ENCODE results near the gene OR6C76. TPM values are rescaled to one million over a fixed set of nuclear protein-coding genes. Genes with fewer than 3 reads are reported as not detected.
"Not testable (repeated sequence)": the region's sequence is repeated elsewhere in the genome, so short reads cannot be mapped to it uniquely, and the experiment has no call there.

The OR6C76 gene
- polyA plus RNA-seq, 4 donors = not detected

DNA sequence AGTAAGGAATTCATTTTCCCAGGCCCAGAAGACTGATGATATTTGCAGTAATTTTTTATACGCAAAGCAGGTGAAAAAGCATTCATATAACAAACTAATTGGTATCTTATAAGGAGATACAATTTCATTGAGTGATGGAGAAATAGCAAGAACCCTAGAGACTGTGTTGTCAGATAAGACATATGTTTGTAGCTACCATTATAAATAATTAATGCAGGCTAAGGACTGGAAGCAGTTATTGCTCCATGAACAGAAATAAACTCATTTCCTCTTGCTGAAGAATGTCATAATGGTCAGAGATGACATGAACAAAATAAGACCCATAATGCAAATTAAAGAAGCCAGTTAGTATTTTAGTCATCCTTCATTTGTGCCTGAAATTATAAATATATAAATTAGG, 19.3 kb downstream of the OR6C76 start:
- 98 to 100% (median 98%) methylated on average over 1 of the region's 1 CpG for WGBS, 3 donors
- no peaks in the 10 kb centered on the region for H3K27me3 ChIP-seq (ENCODE audit: control insufficient read depth in 3 of 3, insufficient read depth in 3 of 3, low read length in 3 of 3)
- H3K9me3 ChIP-seq (ENCODE audit: control insufficient read depth in 2 of 2, insufficient read depth in 1 of 2, low read depth in 1 of 2, low read length in 1 of 2) = no peaks in the 10 kb centered on the region
- H3K36me3 ChIP-seq (ENCODE audit: control insufficient read depth in 3 of 3, insufficient read depth in 2 of 3, low read depth in 1 of 3, low read length in 3 of 3) = no peaks in the 10 kb centered on the region
- DNase-seq (no peak), FAIRE-seq (no peak)
- H3K4me3 ChIP-seq (ENCODE audit: low read depth in 1 of 3, low read length in 3 of 3) = no peak overlapping the region
- H3K27ac ChIP-seq (ENCODE audit: low read depth in 1 of 3, low read length in 2 of 3) = no peak overlapping the region
- no peaks in the 10 kb centered on the region for H3K4me1 ChIP-seq (ENCODE audit: control insufficient read depth in 3 of 3, insufficient read depth in 2 of 3, low read depth in 1 of 3, low read length in 2 of 3)

DNA sequence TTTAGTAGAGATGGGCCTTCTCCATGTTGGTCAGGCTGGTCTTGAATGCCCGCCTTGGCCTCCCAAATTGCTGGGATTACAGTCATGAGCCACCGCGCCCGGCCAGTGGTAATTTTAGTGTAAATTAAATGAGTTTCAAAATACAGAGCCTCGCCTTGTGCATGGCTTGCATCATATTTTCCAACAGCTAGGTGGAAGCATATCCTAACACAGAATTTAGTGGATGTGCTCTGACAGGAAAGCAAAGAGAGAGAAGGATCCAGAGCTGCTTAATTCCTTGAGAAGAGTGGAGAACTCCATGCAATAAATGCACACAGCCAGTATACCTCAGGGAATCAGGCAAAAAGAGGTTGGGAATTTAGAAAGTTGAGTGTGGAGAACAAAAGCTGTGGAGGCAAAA, 20.3 kb downstream of the OR6C76 start:
- DNase-seq = peak in 1 of 2 donors; percentile 35
- Histone ChIP-seq H3K4me3 (ENCODE audit: low read depth in 1 of 3, low read length in 3 of 3) (no peak overlapping the region), H3K27ac (ENCODE audit: low read depth in 1 of 3, low read length in 2 of 3) (no peak overlapping the region), H3K27me3 (ENCODE audit: control insufficient read depth in 3 of 3, insufficient read depth in 3 of 3, low read length in 3 of 3) (no peaks in the 10 kb centered on the region), H3K4me1 (ENCODE audit: control insufficient read depth in 3 of 3, insufficient read depth in 2 of 3, low read depth in 1 of 3, low read length in 2 of 3) (no peaks in the 10 kb centered on the region), H3K9me3 (ENCODE audit: control insufficient read depth in 2 of 2, insufficient read depth in 1 of 2, low read depth in 1 of 2, low read length in 1 of 2) (no peaks in the 10 kb centered on the region), H3K36me3 (ENCODE audit: control insufficient read depth in 3 of 3, insufficient read depth in 2 of 3, low read depth in 1 of 3, low read length in 3 of 3) (no peaks in the 10 kb centered on the region)
- FAIRE-seq = no peak
- 52 to 79% (median 63%) methylated on average over 5 of the region's 5 CpGs for WGBS, 3 donors

DNA sequence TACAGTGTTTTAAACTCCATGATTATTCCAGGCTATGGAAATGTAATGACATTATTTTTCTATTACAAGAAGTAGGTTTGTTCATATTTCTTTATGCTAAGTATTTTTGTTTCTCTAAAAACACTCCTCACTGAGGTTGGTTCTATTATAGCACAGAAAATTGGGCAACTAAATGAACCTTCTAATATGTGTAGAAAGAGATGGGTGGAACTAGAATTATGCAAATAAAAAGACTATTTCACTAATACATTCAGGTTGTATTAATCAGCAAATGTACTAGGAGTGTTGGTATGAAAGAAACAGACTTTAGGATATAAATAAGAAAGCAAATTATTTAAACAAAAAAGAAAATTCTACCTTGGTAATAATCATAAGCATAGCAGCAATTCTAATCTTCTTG, 22.8 kb downstream of the OR6C76 start:
- no peak overlapping the region for H3K4me3 ChIP-seq (ENCODE audit: low read depth in 1 of 3, low read length in 3 of 3)
- H3K4me1 ChIP-seq (ENCODE audit: control insufficient read depth in 3 of 3, insufficient read depth in 2 of 3, low read depth in 1 of 3, low read length in 2 of 3) = no peaks in the 10 kb centered on the region
- DNase-seq = no peak
- no peaks in the 10 kb centered on the region for H3K36me3 ChIP-seq (ENCODE audit: control insufficient read depth in 3 of 3, insufficient read depth in 2 of 3, low read depth in 1 of 3, low read length in 3 of 3)
- no peaks in the 10 kb centered on the region for H3K27me3 ChIP-seq (ENCODE audit: control insufficient read depth in 3 of 3, insufficient read depth in 3 of 3, low read length in 3 of 3)
- no peaks in the 10 kb centered on the region for H3K9me3 ChIP-seq (ENCODE audit: control insufficient read depth in 2 of 2, insufficient read depth in 1 of 2, low read depth in 1 of 2, low read length in 1 of 2)
- FAIRE-seq = no peak
- H3K27ac ChIP-seq (ENCODE audit: low read depth in 1 of 3, low read length in 2 of 3) = no peak overlapping the region

GRCh38 chr12:55464926-55465325, 38.9 kb downstream of the OR6C76 start:
- WGBS, 3 donors = 87 to 91% (median 91%) methylated on average over 1 of the region's 1 CpG
- H3K4me3 ChIP-seq (ENCODE audit: low read depth in 1 of 3, low read length in 3 of 3); H3K27ac ChIP-seq (ENCODE audit: low read depth in 1 of 3, low read length in 2 of 3); H3K9me3 ChIP-seq (ENCODE audit: control insufficient read depth in 2 of 2, insufficient read depth in 1 of 2, low read depth in 1 of 2, low read length in 1 of 2); DNase-seq; FAIRE-seq; H3K27me3 ChIP-seq (ENCODE audit: control insufficient read depth in 3 of 3, insufficient read depth in 3 of 3, low read length in 3 of 3); H3K4me1 ChIP-seq (ENCODE audit: control insufficient read depth in 3 of 3, insufficient read depth in 2 of 3, low read depth in 1 of 3, low read length in 2 of 3); H3K36me3 ChIP-seq (ENCODE audit: control insufficient read depth in 3 of 3, insufficient read depth in 2 of 3, low read depth in 1 of 3, low read length in 3 of 3): not testable (repeated sequence)

DNA sequence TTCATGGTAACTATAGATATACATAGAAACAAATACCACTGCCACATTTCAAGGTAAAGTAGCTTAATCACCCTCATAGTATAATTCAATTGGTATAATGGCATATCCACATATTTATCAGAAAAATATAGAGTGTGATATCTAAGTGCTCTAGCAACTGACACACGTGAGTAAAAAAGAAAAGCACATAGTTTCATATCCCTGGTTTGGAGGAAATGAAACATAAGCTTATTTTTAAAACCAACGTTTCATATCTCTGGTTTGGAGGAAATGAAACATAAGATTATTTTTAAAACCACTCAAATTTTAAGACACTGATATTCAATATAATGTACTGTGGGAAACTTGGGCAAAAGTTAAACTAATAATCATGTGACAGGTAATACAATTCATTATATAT, 41.8 kb downstream of the OR6C76 start:
- WGBS, 3 donors = 27 to 48% (median 38%) methylated on average over 2 of the region's 2 CpGs
- no peaks in the 10 kb centered on the region for H3K4me1 ChIP-seq (ENCODE audit: control insufficient read depth in 3 of 3, insufficient read depth in 2 of 3, low read depth in 1 of 3, low read length in 2 of 3)
- FAIRE-seq (no peak), DNase-seq (no peak)
- H3K9me3 ChIP-seq (ENCODE audit: control insufficient read depth in 2 of 2, insufficient read depth in 1 of 2, low read depth in 1 of 2, low read length in 1 of 2) = no peaks in the 10 kb centered on the region
- no peaks in the 10 kb centered on the region for H3K36me3 ChIP-seq (ENCODE audit: control insufficient read depth in 3 of 3, insufficient read depth in 2 of 3, low read depth in 1 of 3, low read length in 3 of 3)
- no peaks in the 10 kb centered on the region for H3K27me3 ChIP-seq (ENCODE audit: control insufficient read depth in 3 of 3, insufficient read depth in 3 of 3, low read length in 3 of 3)
- no peak overlapping the region for H3K27ac ChIP-seq (ENCODE audit: low read depth in 1 of 3, low read length in 2 of 3)
- no peak overlapping the region for H3K4me3 ChIP-seq (ENCODE audit: low read depth in 1 of 3, low read length in 3 of 3)

GRCh38 chr12:55469291-55469690, 43.2 kb downstream of the OR6C76 start:
- Histone ChIP-seq H3K36me3 (ENCODE audit: control insufficient read depth in 3 of 3, insufficient read depth in 2 of 3, low read depth in 1 of 3, low read length in 3 of 3) (no peaks in the 10 kb centered on the region), H3K27ac (ENCODE audit: low read depth in 1 of 3, low read length in 2 of 3) (no peak overlapping the region), H3K27me3 (ENCODE audit: control insufficient read depth in 3 of 3, insufficient read depth in 3 of 3, low read length in 3 of 3) (no peaks in the 10 kb centered on the region), H3K4me3 (ENCODE audit: low read depth in 1 of 3, low read length in 3 of 3) (no peak overlapping the region), H3K9me3 (ENCODE audit: control insufficient read depth in 2 of 2, insufficient read depth in 1 of 2, low read depth in 1 of 2, low read length in 1 of 2) (no peaks in the 10 kb centered on the region), H3K4me1 (ENCODE audit: control insufficient read depth in 3 of 3, insufficient read depth in 2 of 3, low read depth in 1 of 3, low read length in 2 of 3) (no peaks in the 10 kb centered on the region)
- WGBS, 3 donors = 65 to 69% (median 69%) methylated on average over 2 of the region's 2 CpGs
- DNase-seq (no peak), FAIRE-seq (no peak)

- FAIRE-seq (no peak), DNase-seq (no peak)
- WGBS, 3 donors = 82 to 90% (median 83%) methylated on average over 3 of the region's 3 CpGs
Measured at GRCh38 chr12:55470088-55470829, 44.2 kb downstream of the OR6C76 start, which contains the start of gene OR6C70. Gene OR6C70, minus strand, starts transcription at chr12:55470138. Its CDS starts 0 bp downstream, at chr12:55470138.

DNA sequence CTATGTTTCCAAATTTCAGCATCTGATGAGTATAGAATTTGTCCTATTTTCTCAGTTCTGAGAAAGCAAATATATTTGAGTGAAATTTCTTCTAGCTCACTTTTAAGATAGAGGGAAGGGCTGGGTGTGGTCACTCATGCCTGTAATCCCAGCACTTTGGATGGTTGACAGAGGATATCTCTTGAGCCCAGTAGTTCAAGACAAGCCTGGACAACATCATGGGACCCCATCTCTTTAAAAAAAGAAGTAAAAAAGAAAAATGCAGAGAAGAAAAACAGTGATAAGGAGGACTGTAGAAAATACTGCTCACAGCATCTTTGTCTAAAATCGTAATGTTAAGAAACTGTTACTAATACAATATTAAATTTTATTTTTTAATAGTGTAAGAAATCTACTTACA, 46.2 kb downstream of the OR6C76 start:
- FAIRE-seq (no peak), DNase-seq (no peak)
- Histone ChIP-seq H3K27ac (ENCODE audit: low read depth in 1 of 3, low read length in 2 of 3) (no peak overlapping the region), H3K9me3 (ENCODE audit: control insufficient read depth in 2 of 2, insufficient read depth in 1 of 2, low read depth in 1 of 2, low read length in 1 of 2) (no peaks in the 10 kb centered on the region), H3K36me3 (ENCODE audit: control insufficient read depth in 3 of 3, insufficient read depth in 2 of 3, low read depth in 1 of 3, low read length in 3 of 3) (no peaks in the 10 kb centered on the region), H3K4me1 (ENCODE audit: control insufficient read depth in 3 of 3, insufficient read depth in 2 of 3, low read depth in 1 of 3, low read length in 2 of 3) (no peaks in the 10 kb centered on the region), H3K4me3 (ENCODE audit: low read depth in 1 of 3, low read length in 3 of 3) (no peak overlapping the region), H3K27me3 (ENCODE audit: control insufficient read depth in 3 of 3, insufficient read depth in 3 of 3, low read length in 3 of 3) (no peaks in the 10 kb centered on the region)
- 88 to 96% (median 93%) methylated on average over 1 of the region's 1 CpG for WGBS, 3 donors

More at GRCh38 chr12:55470088-55470829, 44.2 kb downstream of the OR6C76 start, which contains the start of gene OR6C70:
- Histone ChIP-seq H3K27ac (ENCODE audit: low read depth in 1 of 3, low read length in 2 of 3) (no peak within 1 kb of the TSS), H3K27me3 (ENCODE audit: control insufficient read depth in 3 of 3, insufficient read depth in 3 of 3, low read length in 3 of 3) (no peaks in the 10 kb centered on the region), H3K36me3 (ENCODE audit: control insufficient read depth in 3 of 3, insufficient read depth in 2 of 3, low read depth in 1 of 3, low read length in 3 of 3) (no peaks in the 10 kb centered on the region), H3K4me1 (ENCODE audit: control insufficient read depth in 3 of 3, insufficient read depth in 2 of 3, low read depth in 1 of 3, low read length in 2 of 3) (no peaks in the 10 kb centered on the region), H3K4me3 (ENCODE audit: low read depth in 1 of 3, low read length in 3 of 3) (no peak within 1 kb of the TSS), H3K9me3 (ENCODE audit: control insufficient read depth in 2 of 2, insufficient read depth in 1 of 2, low read depth in 1 of 2, low read length in 1 of 2) (no peaks in the 10 kb centered on the region)
